Neural crest cell (in vitro differentiated cells): Measurements from ENCODE around the gene GPR137C. TPM values are rescaled to one million over a fixed set of nuclear protein-coding genes. Genes with fewer than 3 reads are reported as not detected.

ENCODE experiments used
- DNase-seq: peaks from one replicate; pipeline ENCODE4 v3.0.0; 2021; ENCODE audit warnings: low read depth, mixed read lengths, low spot score
- H3K27ac Mint-ChIP-seq: one replicate; pipeline ENCODE4 v1.8.0; 2021; ENCODE audit warnings: mild to moderate bottlenecking, mixed read lengths; ENCODE audit not compliant: unreplicated experiment
- H3K27me3 Mint-ChIP-seq: 2 replicates; pipeline ENCODE4 v1.8.0; 2021; ENCODE audit warnings: low read depth, mild to moderate bottlenecking, mixed read lengths
- H3K36me3 Mint-ChIP-seq: 2 replicates; pipeline ENCODE4 v1.8.0; 2021; ENCODE audit warnings: low read depth, mild to moderate bottlenecking, mixed read lengths
- H3K4me1 Mint-ChIP-seq: 2 replicates; pipeline ENCODE4 v1.8.0; 2021; ENCODE audit warnings: mixed read lengths
- H3K4me3 Mint-ChIP-seq: one replicate; pipeline ENCODE4 v1.8.0; 2021; ENCODE audit warnings: mild to moderate bottlenecking, mixed read lengths
- H3K9me3 Mint-ChIP-seq: 2 replicates; pipeline ENCODE4 v1.8.0; 2021; ENCODE audit warnings: mixed read lengths
- CTCF ChIP-seq: fragments of 200-600 bp; sonication (generic); conservative IDR thresholded peaks from 2 replicates; pipeline ENCODE4 v1.5.0; 2021; ENCODE audit warnings: antibody characterized with exemption, mild to moderate bottlenecking
- total RNA-seq: library from RNA; stranded (reverse); gene quantifications from 2 replicates; pipeline ENCODE4 v1.2.1, GENCODE V29; 2021

Gene GPR137C
- total RNA-seq, 1 donor from 2014 or later, result 3.9 TPM

GRCh38 chr14:52546318-52546670 lies 6.3 kb upstream of the GPR137C start:
- DNase-seq, result no peak
- Mint-ChIP-seq H3K27me3 (no peaks in the 10 kb centered on the region), H3K36me3 (no peaks in the 10 kb centered on the region), H3K4me3 (no peak overlapping the region), H3K27ac (no peak overlapping the region), H3K4me1 (peaks cover 16% of the 10 kb centered on the region), H3K9me3 (no peaks in the 10 kb centered on the region)
- no peak for TF ChIP-seq CTCF

- Mint-ChIP-seq H3K4me3 (no peak overlapping the region), H3K36me3 (no peaks in the 10 kb centered on the region), H3K27me3 (no peaks in the 10 kb centered on the region), H3K4me1 (peaks cover 22% of the 10 kb centered on the region), H3K27ac (no peak overlapping the region), H3K9me3 (no peaks in the 10 kb centered on the region)
- no peak for TF ChIP-seq CTCF
- DNase-seq, result no peak
Observed at GRCh38 chr14:52547027-52547426, 5.6 kb upstream of the GPR137C start.

GRCh38 chr14:52547526-52547925 lies 5.1 kb upstream of the GPR137C start:
- Mint-ChIP-seq H3K4me3 (no peak overlapping the region), H3K36me3 (no peaks in the 10 kb centered on the region), H3K27ac (no peak overlapping the region), H3K4me1 (peaks cover 22% of the 10 kb centered on the region), H3K27me3 (no peaks in the 10 kb centered on the region), H3K9me3 (no peaks in the 10 kb centered on the region)
- TF ChIP-seq CTCF, result no peak
- no peak for DNase-seq

GRCh38 chr14:52550661-52551060 lies 2.0 kb upstream of the GPR137C start:
- Mint-ChIP-seq H3K4me3 (peak overlapping the region; percentile 90), H3K36me3 (no peaks in the 10 kb centered on the region), H3K4me1 (peaks cover 32% of the 10 kb centered on the region), H3K27me3 (peaks cover 5% of the 10 kb centered on the region), H3K27ac (no peak overlapping the region), H3K9me3 (no peaks in the 10 kb centered on the region)
- no peak for TF ChIP-seq CTCF
- DNase-seq, result no peak

- Mint-ChIP-seq H3K27ac (peak overlapping the region; percentile 69), H3K9me3 (no peaks in the 10 kb centered on the region), H3K4me1 (peaks cover 32% of the 10 kb centered on the region), H3K4me3 (peak overlapping the region; percentile 90), H3K36me3 (no peaks in the 10 kb centered on the region), H3K27me3 (peaks cover 5% of the 10 kb centered on the region)
- no peak for TF ChIP-seq CTCF
- DNase-seq, result no peak
Observed at GRCh38 chr14:52551205-52551604, 1.4 kb upstream of the GPR137C start.

- Mint-ChIP-seq H3K9me3 (no peaks in the 10 kb centered on the region), H3K4me1 (peaks cover 32% of the 10 kb centered on the region), H3K4me3 (peak overlapping the region; percentile 90), H3K27ac (peak overlapping the region; percentile 69), H3K36me3 (no peaks in the 10 kb centered on the region), H3K27me3 (peaks cover 5% of the 10 kb centered on the region)
- TF ChIP-seq CTCF, result no peak
- DNase-seq, result no peak
Observed at GRCh38 chr14:52551696-52552062, 957 bp upstream of the GPR137C start.
